Measurements from ENCODE around the gene CNTN1. TPM values are rescaled to one million over a fixed set of nuclear protein-coding genes. Genes with fewer than 3 reads are reported as not detected.

Gene CNTN1
- total RNA-seq, 2 experiments from 2014 or later: not detected

- Histone ChIP-seq H3K9me3 (ENCODE audit: control insufficient read depth in 1 of 2, insufficient read depth in 1 of 2, low read length in 2 of 2) (peaks cover 0 to 7% of the 10 kb centered on the region in 2 experiments), H3K4me1 (ENCODE audit: insufficient read depth, low read length) (no peaks in the 10 kb centered on the region), H3K27ac (ENCODE audit: low read depth in 1 of 2, low read length in 2 of 2) (no peak overlapping the region), H3K27me3 (ENCODE audit: control insufficient read depth in 1 of 2, insufficient read depth in 2 of 2, low read length in 2 of 2) (no peaks in the 10 kb centered on the region), H3K4me3 (ENCODE audit: low read length) (no peak overlapping the region), H3K36me3 (ENCODE audit: insufficient read depth, low read length) (no peaks in the 10 kb centered on the region)
- Mint-ChIP-seq H3K36me3 (ENCODE audit: low read depth) (no peaks in the 10 kb centered on the region), H3K4me1 (ENCODE audit: low read depth) (no peaks in the 10 kb centered on the region), H3K4me3 (no peak overlapping the region), H3K27ac (no peak overlapping the region), H3K9me3 (peaks cover 3% of the 10 kb centered on the region), H3K27me3 (no peaks in the 10 kb centered on the region)
- POLR2A ChIA-PET: no interaction called here
- intact Hi-C loops (cut with DNase I, micrococcal nuclease): no loop called here
- no peak for DNase-seq
- no peak for ATAC-seq (ENCODE audit: poor library complexity)
- TF ChIP-seq, protein P1, sequence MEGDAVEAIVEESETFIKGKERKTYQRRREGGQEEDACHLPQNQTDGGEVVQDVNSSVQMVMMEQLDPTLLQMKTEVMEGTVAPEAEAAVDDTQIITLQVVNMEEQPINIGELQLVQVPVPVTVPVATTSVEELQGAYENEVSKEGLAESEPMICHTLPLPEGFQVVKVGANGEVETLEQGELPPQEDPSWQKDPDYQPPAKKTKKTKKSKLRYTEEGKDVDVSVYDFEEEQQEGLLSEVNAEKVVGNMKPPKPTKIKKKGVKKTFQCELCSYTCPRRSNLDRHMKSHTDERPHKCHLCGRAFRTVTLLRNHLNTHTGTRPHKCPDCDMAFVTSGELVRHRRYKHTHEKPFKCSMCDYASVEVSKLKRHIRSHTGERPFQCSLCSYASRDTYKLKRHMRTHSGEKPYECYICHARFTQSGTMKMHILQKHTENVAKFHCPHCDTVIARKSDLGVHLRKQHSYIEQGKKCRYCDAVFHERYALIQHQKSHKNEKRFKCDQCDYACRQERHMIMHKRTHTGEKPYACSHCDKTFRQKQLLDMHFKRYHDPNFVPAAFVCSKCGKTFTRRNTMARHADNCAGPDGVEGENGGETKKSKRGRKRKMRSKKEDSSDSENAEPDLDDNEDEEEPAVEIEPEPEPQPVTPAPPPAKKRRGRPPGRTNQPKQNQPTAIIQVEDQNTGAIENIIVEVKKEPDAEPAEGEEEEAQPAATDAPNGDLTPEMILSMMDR (IDR thresholded peaks at IDR 0.05): no peak
- CTCF ChIA-PET: no interaction called here
These were observed 28.5 kb upstream of the CNTN1 start for GRCh38 chr12:40663781-40664180.

- TF ChIP-seq, protein P1 (IDR thresholded peaks at IDR 0.05): no peak
- H3K27me3 Mint-ChIP-seq: no peaks in the 10 kb centered on the region
- DNase-seq (no peak), ATAC-seq (ENCODE audit: poor library complexity) (no peak)
- Histone ChIP-seq H3K4me1 (ENCODE audit: insufficient read depth, low read length) (no peaks in the 10 kb centered on the region), H3K9me3 (ENCODE audit: control insufficient read depth in 1 of 2, insufficient read depth in 1 of 2, low read length in 2 of 2) (peaks cover 0 to 3% of the 10 kb centered on the region in 2 experiments), H3K36me3 (ENCODE audit: insufficient read depth, low read length) (no peaks in the 10 kb centered on the region), H3K27me3 (ENCODE audit: control insufficient read depth in 1 of 2, insufficient read depth in 2 of 2, low read length in 2 of 2) (no peaks in the 10 kb centered on the region), H3K27ac (ENCODE audit: low read depth in 1 of 2, low read length in 2 of 2) (no peak overlapping the region), H3K4me3 (ENCODE audit: low read length) (no peak overlapping the region)
- peaks cover 3% of the 10 kb centered on the region for H3K9me3 Mint-ChIP-seq
- CTCF ChIA-PET: no interaction called here
- POLR2A ChIA-PET: no interaction called here
- no peaks in the 10 kb centered on the region for H3K36me3 Mint-ChIP-seq (ENCODE audit: low read depth)
- intact Hi-C loops (cut with DNase I, micrococcal nuclease): no loop called here
- H3K4me3 Mint-ChIP-seq: no peak overlapping the region
- H3K27ac Mint-ChIP-seq: no peak overlapping the region
- no peaks in the 10 kb centered on the region for H3K4me1 Mint-ChIP-seq (ENCODE audit: low read depth)
These were observed 24.1 kb upstream of the CNTN1 start for GRCh38 chr12:40668099-40668529.

DNA sequence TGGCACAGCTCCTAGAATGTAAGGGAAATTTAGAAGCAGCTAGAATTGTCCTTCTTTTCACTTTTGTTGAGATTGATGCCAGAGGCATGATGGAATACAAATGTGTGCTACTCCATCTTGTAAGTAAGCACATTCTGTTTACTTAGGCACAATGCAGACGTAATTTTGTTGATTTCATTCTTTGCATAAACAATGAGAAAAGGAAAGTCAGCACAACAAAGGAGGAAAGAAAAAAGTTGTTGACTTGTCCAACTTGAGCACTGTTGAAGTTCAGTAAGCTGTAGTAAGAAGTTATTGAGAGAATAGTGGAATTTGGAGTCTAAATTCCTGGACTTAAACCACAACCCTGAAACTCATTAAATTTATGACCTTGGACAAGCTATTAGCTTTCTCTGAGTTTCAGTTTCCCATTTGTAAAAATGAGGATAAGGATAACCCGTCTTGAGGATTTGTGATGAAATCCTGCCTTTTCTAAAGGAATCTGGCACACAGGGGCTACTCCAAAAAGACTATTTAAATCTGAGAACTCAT, 19.4 kb upstream of the CNTN1 start:
- no peak overlapping the region for H3K4me3 ChIP-seq (ENCODE audit: low read length)
- peaks cover 0 to 3% of the 10 kb centered on the region in 2 experiments for H3K9me3 ChIP-seq (ENCODE audit: control insufficient read depth in 1 of 2, insufficient read depth in 1 of 2, low read length in 2 of 2)
- Mint-ChIP-seq H3K4me1 (ENCODE audit: low read depth) (no peaks in the 10 kb centered on the region), H3K36me3 (ENCODE audit: low read depth) (no peaks in the 10 kb centered on the region), H3K9me3 (no peaks in the 10 kb centered on the region), H3K27ac (no peak overlapping the region), H3K27me3 (no peaks in the 10 kb centered on the region), H3K4me3 (no peak overlapping the region)
- intact Hi-C loops (cut with DNase I, micrococcal nuclease): no loop called here
- no peaks in the 10 kb centered on the region for H3K27me3 ChIP-seq (ENCODE audit: control insufficient read depth in 1 of 2, insufficient read depth in 2 of 2, low read length in 2 of 2)
- ChIA-PET CTCF (no interaction called here), POLR2A (no interaction called here)
- H3K4me1 ChIP-seq (ENCODE audit: insufficient read depth, low read length): no peaks in the 10 kb centered on the region
- DNase-seq (no peak), ATAC-seq (ENCODE audit: poor library complexity) (no peak)
- H3K36me3 ChIP-seq (ENCODE audit: insufficient read depth, low read length): no peaks in the 10 kb centered on the region
- no peak overlapping the region for H3K27ac ChIP-seq (ENCODE audit: low read depth in 1 of 2, low read length in 2 of 2)
- TF ChIP-seq, protein P1 (IDR thresholded peaks at IDR 0.05): no peak
